Bladder microvascular endothelial cell (primary cell): ENCODE results near the gene PPP2R3B. TPM values are rescaled to one million over a fixed set of nuclear protein-coding genes. Genes with fewer than 3 reads are reported as not detected.

Experiments
- total RNA-seq: library from RNA; depleted of rRNA; stranded (reverse); fragments of >200 nt; gene quantifications from 2 replicates; pipeline ENCODE4 v1.2.3, GENCODE V29; 2014

The PPP2R3B gene
- 23.6 and 26.1 TPM in 2 replicates for total RNA-seq

GRCh38 chrX:386768-387575, at the start of gene PPP2R3B:
Gene PPP2R3B (minus strand): TSS chrX:386907. CDS start chrX:386691, 216 bp downstream.

GRCh38 chrX:318739-319578, 67.7 kb downstream of the PPP2R3B start, which contains the start of gene GTPBP6:
Gene GTPBP6 (minus strand): TSS chrX:318796. CDS start chrX:318787, 9 bp downstream.

Other genes starting within 250 kb of the PPP2R3B start
- 5.4 and 8.1 TPM in 2 replicates for gene PLCXD1, start 105.5 kb downstream of the PPP2R3B start, total RNA-seq
- 27.5 and 39.1 TPM in 2 replicates for gene GTPBP6, start 68.1 kb downstream of the PPP2R3B start, total RNA-seq
- gene SHOX, start 243.9 kb upstream of the PPP2R3B start, total RNA-seq: not detected in 2 replicates